ENCODE results near the gene IL31RA.

DNA sequence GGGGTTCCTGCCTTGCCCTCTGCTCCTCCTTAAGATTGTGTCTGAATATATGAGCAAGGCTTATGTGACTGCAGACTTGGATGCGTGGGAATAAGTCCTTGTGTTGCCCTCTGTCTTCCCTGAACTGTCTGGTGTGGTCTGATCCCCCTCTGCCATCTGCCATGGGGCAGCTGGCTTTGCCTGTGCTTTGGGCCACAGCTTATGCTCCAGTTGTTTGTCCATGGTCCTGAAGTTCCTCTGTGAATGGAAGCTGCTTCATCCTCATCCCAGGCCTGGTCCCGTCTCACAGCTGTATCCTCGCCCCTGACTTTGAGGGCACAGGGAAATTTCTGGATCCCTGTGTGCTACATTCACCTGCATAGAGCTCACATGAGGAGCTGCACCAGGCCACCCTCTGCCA, 14.7 kb downstream of the IL31RA start:
- TF ChIP-seq, protein P1, sequence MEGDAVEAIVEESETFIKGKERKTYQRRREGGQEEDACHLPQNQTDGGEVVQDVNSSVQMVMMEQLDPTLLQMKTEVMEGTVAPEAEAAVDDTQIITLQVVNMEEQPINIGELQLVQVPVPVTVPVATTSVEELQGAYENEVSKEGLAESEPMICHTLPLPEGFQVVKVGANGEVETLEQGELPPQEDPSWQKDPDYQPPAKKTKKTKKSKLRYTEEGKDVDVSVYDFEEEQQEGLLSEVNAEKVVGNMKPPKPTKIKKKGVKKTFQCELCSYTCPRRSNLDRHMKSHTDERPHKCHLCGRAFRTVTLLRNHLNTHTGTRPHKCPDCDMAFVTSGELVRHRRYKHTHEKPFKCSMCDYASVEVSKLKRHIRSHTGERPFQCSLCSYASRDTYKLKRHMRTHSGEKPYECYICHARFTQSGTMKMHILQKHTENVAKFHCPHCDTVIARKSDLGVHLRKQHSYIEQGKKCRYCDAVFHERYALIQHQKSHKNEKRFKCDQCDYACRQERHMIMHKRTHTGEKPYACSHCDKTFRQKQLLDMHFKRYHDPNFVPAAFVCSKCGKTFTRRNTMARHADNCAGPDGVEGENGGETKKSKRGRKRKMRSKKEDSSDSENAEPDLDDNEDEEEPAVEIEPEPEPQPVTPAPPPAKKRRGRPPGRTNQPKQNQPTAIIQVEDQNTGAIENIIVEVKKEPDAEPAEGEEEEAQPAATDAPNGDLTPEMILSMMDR (IDR thresholded peaks at IDR 0.05; ENCODE audit: low read depth, low read length): no peak
- no peak for TF ChIP-seq EZH2phosphoT487 (IDR thresholded peaks at IDR 0.05; ENCODE audit: low read depth)

Measured in OCI-LY3 (cell line).